ENCODE results near the gene NRP1.

- TF ChIP-seq CTCF (conservative IDR thresholded peaks at IDR 0.05; ENCODE audit: low read depth, low read length) (no peak), EZH2 (IDR thresholded peaks at IDR 0.05; ENCODE audit: low read length, unreplicated experiment) (no peak)
These were observed 90.8 kb downstream of the NRP1 start for GRCh38 chr10:33243703-33244102.

All from PC-3 (cell line).